HG03571 (cell line): ENCODE measurements around the gene MACROD2.

Experiments used
- ATAC-seq: cut with Tn5 transposase; IDR thresholded peaks from one replicate; pipeline ENCODE4 v1.9.1; 2021; ENCODE audit not compliant: unreplicated experiment

The MACROD2 gene

GRCh38 chr20:15899967-15900366, 1904.7 kb downstream of the MACROD2 start:
- no peak for ATAC-seq

- ATAC-seq = no peak
Measured at GRCh38 chr20:15900443-15900842, 1905.1 kb downstream of the MACROD2 start.

- ATAC-seq = no peak
Measured at GRCh38 chr20:15902493-15902892, 1907.2 kb downstream of the MACROD2 start.

- no peak for ATAC-seq
Measured at GRCh38 chr20:15905661-15906060, 1910.3 kb downstream of the MACROD2 start.

- ATAC-seq = no peak
Measured at GRCh38 chr20:15909995-15910394, 1914.7 kb downstream of the MACROD2 start.

- no peak for ATAC-seq
Measured at GRCh38 chr20:15911581-15911980, 1916.3 kb downstream of the MACROD2 start.

GRCh38 chr20:15913391-15914025, 1918.2 kb downstream of the MACROD2 start:
- no peak for ATAC-seq

- no peak for ATAC-seq
Measured at GRCh38 chr20:15916623-15917022, 1921.3 kb downstream of the MACROD2 start.

- no peak for ATAC-seq
Measured at GRCh38 chr20:15917283-15917682, 1922.0 kb downstream of the MACROD2 start.

GRCh38 chr20:15918631-15919030, 1923.3 kb downstream of the MACROD2 start:
- no peak for ATAC-seq

GRCh38 chr20:15919118-15919517, 1923.8 kb downstream of the MACROD2 start:
- no peak for ATAC-seq

GRCh38 chr20:15921930-15922329, 1926.6 kb downstream of the MACROD2 start:
- ATAC-seq = no peak

- ATAC-seq = peak; percentile 40
Measured at GRCh38 chr20:15922556-15922955, 1927.2 kb downstream of the MACROD2 start.

- ATAC-seq = peak; percentile 69
Measured at GRCh38 chr20:15923030-15923776, 1927.9 kb downstream of the MACROD2 start.

- no peak for ATAC-seq
Measured at GRCh38 chr20:15924556-15924955, 1929.2 kb downstream of the MACROD2 start.

- ATAC-seq = no peak
Measured at GRCh38 chr20:15925376-15925775, 1930.1 kb downstream of the MACROD2 start.

- ATAC-seq = no peak
Measured at GRCh38 chr20:15927893-15928650, 1932.8 kb downstream of the MACROD2 start.

- no peak for ATAC-seq
Measured at GRCh38 chr20:15928946-15929345, 1933.6 kb downstream of the MACROD2 start.

GRCh38 chr20:15930311-15931305, 1935.3 kb downstream of the MACROD2 start:
- ATAC-seq = no peak

GRCh38 chr20:15931897-15932296, 1936.6 kb downstream of the MACROD2 start:
- ATAC-seq = no peak

- peak; percentile 97 for ATAC-seq
Measured at GRCh38 chr20:15937179-15937578, 1941.9 kb downstream of the MACROD2 start.
